HFFc6 (cell line): ENCODE results near the gene FAM13A. TPM values are rescaled to one million over a fixed set of nuclear protein-coding genes. Genes with fewer than 3 reads are reported as not detected.
"Not testable (repeated sequence)": the region's sequence is repeated elsewhere in the genome, so short reads cannot be mapped to it uniquely, and the experiment has no call there.

ENCODE experiments used
- DNase-seq: peaks from one replicate; pipeline ENCODE4 v3.0.0-alpha.2; 2018
- H3K27ac Mint-ChIP-seq: 2 replicates; pipeline ENCODE4 v1.8.0; 2020; ENCODE audit warnings: mild to moderate bottlenecking, mixed read lengths
- H3K27me3 Mint-ChIP-seq: 2 replicates; pipeline ENCODE4 v1.8.0; 2021; ENCODE audit warnings: mild to moderate bottlenecking, moderate library complexity, mixed read lengths; ENCODE audit not compliant: insufficient read depth
- H3K36me3 Mint-ChIP-seq: 2 replicates; pipeline ENCODE4 v1.8.0; 2021; ENCODE audit warnings: low read depth, mixed read lengths
- H3K4me1 Mint-ChIP-seq: 2 replicates; pipeline ENCODE4 v1.8.0; 2020; ENCODE audit warnings: low read depth, mixed read lengths
- H3K4me3 Mint-ChIP-seq: 2 replicates; pipeline ENCODE4 v1.8.0; 2020; ENCODE audit warnings: mild to moderate bottlenecking, moderate library complexity, mixed read lengths
- H3K9me3 Mint-ChIP-seq: 2 replicates; pipeline ENCODE4 v1.8.0; 2020; ENCODE audit warnings: mild to moderate bottlenecking, mixed read lengths
- total RNA-seq, 6 experiments: library from RNA; stranded (reverse); fragmentation: NEBNext Ultra II Directional; extraction: Animal tissue kit (Norgen Biotek cat#: 25700); gene quantifications; 2 replicates in 1 of 6; 3 replicates in 5 of 6; pipeline ENCODE4 v1.2.3, GENCODE V29; 2021
- TF ChIP-seq, protein P1 (sequence below): fragments of 200-600 bp; sonication (generic); IDR thresholded peaks from 2 replicates; pipeline ENCODE4 v1.5.0; 2021; ENCODE audit warnings: antibody characterized with exemption, mild to moderate bottlenecking

FAM13A gene
- total RNA-seq, 6 experiments from 2014 or later: 8.0 to 11.2 (median 9.7) TPM

DNA sequence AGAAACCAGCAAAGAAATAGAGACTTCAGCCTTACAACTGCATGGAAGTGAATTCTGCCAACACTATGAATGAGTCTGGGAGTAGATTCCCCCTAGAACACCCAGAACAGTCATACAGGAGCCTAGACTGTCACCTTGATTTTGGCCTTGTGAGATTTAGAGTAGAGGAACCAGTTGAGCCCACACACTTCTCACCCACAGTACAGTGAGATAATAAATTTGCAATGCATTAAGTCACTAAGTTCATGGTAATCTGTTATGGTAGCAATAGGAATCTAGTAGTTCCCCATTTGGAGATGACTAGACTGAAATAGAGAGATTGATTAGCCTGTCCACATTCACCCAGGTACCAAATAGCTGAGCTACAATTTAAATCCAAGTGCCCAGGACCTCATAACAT, 59.0 kb downstream of the FAM13A start:
- Mint-ChIP-seq H3K36me3 (peaks cover 19% of the 10 kb centered on the region), H3K4me3 (no peak overlapping the region), H3K4me1 (peaks cover 18% of the 10 kb centered on the region), H3K9me3 (no peaks in the 10 kb centered on the region), H3K27ac (no peak overlapping the region), H3K27me3 (peaks cover 3% of the 10 kb centered on the region; the same call in 1 of the 2 replicates)
- no peak for DNase-seq
- TF ChIP-seq, protein P1, sequence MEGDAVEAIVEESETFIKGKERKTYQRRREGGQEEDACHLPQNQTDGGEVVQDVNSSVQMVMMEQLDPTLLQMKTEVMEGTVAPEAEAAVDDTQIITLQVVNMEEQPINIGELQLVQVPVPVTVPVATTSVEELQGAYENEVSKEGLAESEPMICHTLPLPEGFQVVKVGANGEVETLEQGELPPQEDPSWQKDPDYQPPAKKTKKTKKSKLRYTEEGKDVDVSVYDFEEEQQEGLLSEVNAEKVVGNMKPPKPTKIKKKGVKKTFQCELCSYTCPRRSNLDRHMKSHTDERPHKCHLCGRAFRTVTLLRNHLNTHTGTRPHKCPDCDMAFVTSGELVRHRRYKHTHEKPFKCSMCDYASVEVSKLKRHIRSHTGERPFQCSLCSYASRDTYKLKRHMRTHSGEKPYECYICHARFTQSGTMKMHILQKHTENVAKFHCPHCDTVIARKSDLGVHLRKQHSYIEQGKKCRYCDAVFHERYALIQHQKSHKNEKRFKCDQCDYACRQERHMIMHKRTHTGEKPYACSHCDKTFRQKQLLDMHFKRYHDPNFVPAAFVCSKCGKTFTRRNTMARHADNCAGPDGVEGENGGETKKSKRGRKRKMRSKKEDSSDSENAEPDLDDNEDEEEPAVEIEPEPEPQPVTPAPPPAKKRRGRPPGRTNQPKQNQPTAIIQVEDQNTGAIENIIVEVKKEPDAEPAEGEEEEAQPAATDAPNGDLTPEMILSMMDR: no peak

- no peak for DNase-seq
- TF ChIP-seq, protein P1: no peak
- H3K4me1 Mint-ChIP-seq: peaks cover 30% of the 10 kb centered on the region
- no peaks in the 10 kb centered on the region for H3K9me3 Mint-ChIP-seq
- H3K27me3 Mint-ChIP-seq: peaks cover 3% of the 10 kb centered on the region; the same call in 1 of the 2 replicates
- H3K4me3 Mint-ChIP-seq: no peak overlapping the region
- H3K27ac Mint-ChIP-seq: no peak overlapping the region
- peaks cover 16% of the 10 kb centered on the region for H3K36me3 Mint-ChIP-seq
Observed at GRCh38 chr4:88995874-88996273, 61.1 kb downstream of the FAM13A start.

DNA sequence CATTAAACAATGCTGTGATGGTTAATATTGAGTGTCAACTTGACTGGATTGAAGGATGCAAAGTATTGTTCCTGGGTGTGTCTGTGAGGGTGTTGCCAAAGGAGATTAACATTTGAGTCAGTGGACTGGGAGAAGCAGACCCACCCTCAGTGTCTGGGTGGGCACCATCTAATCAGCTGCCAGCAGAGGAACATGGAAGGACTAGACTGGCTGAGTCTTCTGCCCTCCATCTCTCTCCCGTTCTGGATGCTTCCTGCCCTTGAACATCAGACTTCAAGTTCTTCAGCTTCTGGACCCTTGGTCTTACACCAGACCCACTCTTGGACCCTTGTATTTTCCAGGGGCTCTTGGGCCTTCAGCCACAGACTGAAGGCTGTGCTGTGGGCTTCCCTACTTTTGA, 61.7 kb downstream of the FAM13A start:
- peaks cover 29% of the 10 kb centered on the region for H3K4me1 Mint-ChIP-seq
- not testable (repeated sequence) for H3K9me3 Mint-ChIP-seq, DNase-seq, H3K27me3 Mint-ChIP-seq, H3K27ac Mint-ChIP-seq, H3K4me3 Mint-ChIP-seq
- H3K36me3 Mint-ChIP-seq: peaks cover 10% of the 10 kb centered on the region; the same call in 1 of the 2 replicates

- peaks cover 3% of the 10 kb centered on the region for H3K27me3 Mint-ChIP-seq
- TF ChIP-seq, protein P1: no peak
- no peak overlapping the region for H3K4me3 Mint-ChIP-seq
- no peak for DNase-seq
- H3K9me3 Mint-ChIP-seq: no peaks in the 10 kb centered on the region
- peaks cover 10% of the 10 kb centered on the region; the same call in 1 of the 2 replicates for H3K36me3 Mint-ChIP-seq
- H3K27ac Mint-ChIP-seq: no peak overlapping the region; the same call in 1 of the 2 replicates
- H3K4me1 Mint-ChIP-seq: peaks cover 35% of the 10 kb centered on the region
Observed at GRCh38 chr4:88993246-88993645, 63.7 kb downstream of the FAM13A start.

GRCh38 chr4:88991746-88992145, 65.2 kb downstream of the FAM13A start:
- peaks cover 3% of the 10 kb centered on the region for H3K27me3 Mint-ChIP-seq
- H3K36me3 Mint-ChIP-seq: peaks cover 10% of the 10 kb centered on the region; the same call in 1 of the 2 replicates
- peak overlapping the region; percentile 54 for H3K27ac Mint-ChIP-seq
- H3K4me1 Mint-ChIP-seq: peaks cover 35% of the 10 kb centered on the region
- DNase-seq: peak; percentile 11
- no peaks in the 10 kb centered on the region for H3K9me3 Mint-ChIP-seq
- H3K4me3 Mint-ChIP-seq: no peak overlapping the region
- TF ChIP-seq, protein P1: no peak

DNA sequence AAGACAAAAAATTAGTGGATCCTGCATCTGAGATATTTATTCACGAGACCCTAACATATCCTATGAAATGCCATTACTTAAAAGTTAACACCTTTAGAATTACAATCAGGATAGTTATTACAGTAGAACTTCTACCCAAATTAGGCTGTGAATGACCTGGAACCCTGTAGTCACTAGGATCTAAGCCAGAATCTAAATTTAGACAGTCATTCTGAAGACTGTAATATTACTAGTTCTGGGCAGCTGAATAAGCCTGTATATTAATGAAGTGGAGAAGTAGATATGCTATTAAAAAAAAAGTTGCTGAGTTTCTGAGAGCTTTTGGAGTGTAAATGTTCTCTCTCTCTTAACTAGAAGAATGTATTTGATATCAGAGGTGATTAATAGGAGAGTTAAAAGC, 67.0 kb downstream of the FAM13A start:
- peaks cover 5% of the 10 kb centered on the region; the same call in 1 of the 2 replicates for H3K36me3 Mint-ChIP-seq
- no peak overlapping the region for H3K27ac Mint-ChIP-seq
- peaks cover 45% of the 10 kb centered on the region for H3K4me1 Mint-ChIP-seq

More for the DNA sequence above, 67.0 kb downstream of the FAM13A start:
- H3K4me3 Mint-ChIP-seq: no peak overlapping the region
- TF ChIP-seq, protein P1: no peak
- DNase-seq: no peak
- H3K9me3 Mint-ChIP-seq: no peaks in the 10 kb centered on the region
- H3K27me3 Mint-ChIP-seq: peaks cover 3% of the 10 kb centered on the region
